ES-I3 (cell line): Measurements from ENCODE around the gene CA7.
A peak's percentile ranks its signal among the peaks of the same experiment; 100 is the strongest.
"Not testable (repeated sequence)": the region's sequence is repeated elsewhere in the genome, so short reads cannot be mapped to it uniquely, and the experiment has no call there.

Experiments used
- H3K36me3 ChIP-seq: 2 replicates; pipeline ENCODE4 v1.6.1; 2013; ENCODE audit warnings: mild to moderate bottlenecking, low read length, control low read depth, moderate library complexity; ENCODE audit not compliant: insufficient read depth
- H3K4me1 ChIP-seq: 2 replicates; pipeline ENCODE4 v1.6.1; 2013; ENCODE audit warnings: mild to moderate bottlenecking, control low read depth, low read length; ENCODE audit not compliant: insufficient read depth
- H3K9ac ChIP-seq: 2 replicates; pipeline ENCODE4 v1.6.1; 2013; ENCODE audit warnings: low read depth, mild to moderate bottlenecking, low read length, moderate library complexity
- H3K9me3 ChIP-seq: 2 replicates; pipeline ENCODE4 v1.6.1; 2013; ENCODE audit warnings: mild to moderate bottlenecking, low read length, moderate library complexity; ENCODE audit not compliant: control insufficient read depth, insufficient read depth

The CA7 gene

GRCh38 chr16:66851166-66851964 lies 7.2 kb downstream of the CA7 start:
- no peaks in the 10 kb centered on the region for H3K9me3 ChIP-seq
- H3K36me3 ChIP-seq, result no peaks in the 10 kb centered on the region
- no peak overlapping the region for H3K9ac ChIP-seq
- no peaks in the 10 kb centered on the region for H3K4me1 ChIP-seq

GRCh38 chr16:66853261-66854139 lies 9.3 kb downstream of the CA7 start:
- H3K9me3 ChIP-seq, result no peaks in the 10 kb centered on the region
- H3K4me1 ChIP-seq, result no peaks in the 10 kb centered on the region
- H3K36me3 ChIP-seq, result no peaks in the 10 kb centered on the region
- H3K9ac ChIP-seq, result no peak overlapping the region

GRCh38 chr16:66856184-66856730 lies 12.0 kb downstream of the CA7 start:
- H3K4me1 ChIP-seq, result no peaks in the 10 kb centered on the region
- H3K9ac ChIP-seq, result no peak overlapping the region
- no peaks in the 10 kb centered on the region for H3K36me3 ChIP-seq
- no peaks in the 10 kb centered on the region for H3K9me3 ChIP-seq

GRCh38 chr16:66856801-66857200 lies 12.6 kb downstream of the CA7 start:
- Histone ChIP-seq H3K9me3 (no peaks in the 10 kb centered on the region), H3K36me3 (no peaks in the 10 kb centered on the region), H3K4me1 (no peaks in the 10 kb centered on the region), H3K9ac (no peak overlapping the region)

GRCh38 chr16:66857437-66857836 lies 13.2 kb downstream of the CA7 start:
- Histone ChIP-seq H3K4me1 (no peaks in the 10 kb centered on the region), H3K9me3 (no peaks in the 10 kb centered on the region), H3K9ac (no peak overlapping the region), H3K36me3 (no peaks in the 10 kb centered on the region)

- Histone ChIP-seq H3K36me3 (no peaks in the 10 kb centered on the region), H3K9me3 (no peaks in the 10 kb centered on the region), H3K4me1 (no peaks in the 10 kb centered on the region)
Observed at GRCh38 chr16:66858740-66859396, 14.7 kb downstream of the CA7 start.

GRCh38 chr16:66859397-66860068 lies 15.3 kb downstream of the CA7 start:
- no peak overlapping the region for H3K9ac ChIP-seq
- H3K4me1 ChIP-seq, result no peaks in the 10 kb centered on the region
- H3K36me3 ChIP-seq, result no peaks in the 10 kb centered on the region
- no peaks in the 10 kb centered on the region for H3K9me3 ChIP-seq

More at GRCh38 chr16:66858740-66859396, 14.7 kb downstream of the CA7 start:
- H3K9ac ChIP-seq, result no peak overlapping the region

- H3K4me1 ChIP-seq, result no peaks in the 10 kb centered on the region
- H3K9ac ChIP-seq, result no peak overlapping the region
- no peaks in the 10 kb centered on the region for H3K9me3 ChIP-seq
- H3K36me3 ChIP-seq, result no peaks in the 10 kb centered on the region
Observed at GRCh38 chr16:66862023-66862520, 17.9 kb downstream of the CA7 start.

GRCh38 chr16:66863707-66864106 lies 19.5 kb downstream of the CA7 start:
- H3K9me3 ChIP-seq, result no peaks in the 10 kb centered on the region
- H3K36me3 ChIP-seq, result no peaks in the 10 kb centered on the region
- H3K4me1 ChIP-seq, result no peaks in the 10 kb centered on the region
- no peak overlapping the region for H3K9ac ChIP-seq

- no peak overlapping the region for H3K9ac ChIP-seq
- peaks cover 5% of the 10 kb centered on the region; the same call in 1 of the 2 replicates for H3K4me1 ChIP-seq
- H3K9me3 ChIP-seq, result no peaks in the 10 kb centered on the region
- no peaks in the 10 kb centered on the region for H3K36me3 ChIP-seq
Observed at GRCh38 chr16:66869424-66869823, 25.2 kb downstream of the CA7 start.

GRCh38 chr16:66871363-66871762 lies 27.1 kb downstream of the CA7 start:
- not testable (repeated sequence) for H3K9me3 ChIP-seq, H3K36me3 ChIP-seq, H3K9ac ChIP-seq
- H3K4me1 ChIP-seq, result peaks cover 12% of the 10 kb centered on the region; the same call in 1 of the 2 replicates

GRCh38 chr16:66871840-66872239 lies 27.6 kb downstream of the CA7 start:
- H3K9me3 ChIP-seq, result no peaks in the 10 kb centered on the region
- H3K36me3 ChIP-seq, result no peaks in the 10 kb centered on the region
- H3K4me1 ChIP-seq, result peaks cover 12% of the 10 kb centered on the region; the same call in 1 of the 2 replicates
- H3K9ac ChIP-seq, result no peak overlapping the region

GRCh38 chr16:66872559-66872942 lies 28.3 kb downstream of the CA7 start:
- H3K36me3 ChIP-seq, result no peaks in the 10 kb centered on the region
- H3K9ac ChIP-seq, result peak overlapping the region; percentile 48
- H3K4me1 ChIP-seq, result peaks cover 12% of the 10 kb centered on the region; the same call in 1 of the 2 replicates
- no peaks in the 10 kb centered on the region for H3K9me3 ChIP-seq
